Fibroblast of skin of left quadriceps (primary cell): ENCODE measurements around the gene FRMD3.

Experiments used
- DNase-seq, 2 experiments: peaks; one replicate each; pipeline ENCODE4 v3.0.0-alpha.2; 2013; ENCODE audit warnings: low read depth in 2 of 2

The FRMD3 gene

GRCh38 chr9:83433846-83434245 lies 104.4 kb downstream of the FRMD3 start:
- no peak for DNase-seq

GRCh38 chr9:83432877-83433550 lies 105.2 kb downstream of the FRMD3 start:
- DNase-seq = no peak

- peak; percentile 35 to 59 for DNase-seq
Observed at GRCh38 chr9:83432104-83432627, 106.0 kb downstream of the FRMD3 start.

GRCh38 chr9:83431101-83432060 lies 106.8 kb downstream of the FRMD3 start:
- DNase-seq = no peak

- DNase-seq = no peak
Observed at GRCh38 chr9:83430681-83431080, 107.5 kb downstream of the FRMD3 start.

GRCh38 chr9:83429229-83429628 lies 109.0 kb downstream of the FRMD3 start:
- no peak for DNase-seq

GRCh38 chr9:83425240-83425639 lies 113.0 kb downstream of the FRMD3 start:
- DNase-seq = no peak

GRCh38 chr9:83424831-83425230 lies 113.4 kb downstream of the FRMD3 start:
- no peak for DNase-seq

- DNase-seq = no peak
Observed at GRCh38 chr9:83423815-83424707, 114.1 kb downstream of the FRMD3 start.

GRCh38 chr9:83422527-83422926 lies 115.7 kb downstream of the FRMD3 start:
- no peak for DNase-seq

GRCh38 chr9:83420486-83420885 lies 117.7 kb downstream of the FRMD3 start:
- DNase-seq = no peak

- DNase-seq = no peak
Observed at GRCh38 chr9:83419961-83420360, 118.2 kb downstream of the FRMD3 start.

GRCh38 chr9:83418283-83418682 lies 119.9 kb downstream of the FRMD3 start:
- DNase-seq = no peak

- DNase-seq = no peak
Observed at GRCh38 chr9:83413367-83413766, 124.8 kb downstream of the FRMD3 start.

GRCh38 chr9:83410701-83411100 lies 127.5 kb downstream of the FRMD3 start:
- no peak for DNase-seq

GRCh38 chr9:83406921-83407320 lies 131.3 kb downstream of the FRMD3 start:
- DNase-seq = no peak

- no peak for DNase-seq
Observed at GRCh38 chr9:83405759-83406158, 132.4 kb downstream of the FRMD3 start.

GRCh38 chr9:83403527-83404238 lies 134.5 kb downstream of the FRMD3 start:
- DNase-seq = peak; percentile 42 to 44

GRCh38 chr9:83401328-83401900 lies 136.8 kb downstream of the FRMD3 start:
- DNase-seq = no peak

GRCh38 chr9:83396813-83397212 lies 141.4 kb downstream of the FRMD3 start:
- DNase-seq = no peak

- no peak for DNase-seq
Observed at GRCh38 chr9:83396342-83396741, 141.9 kb downstream of the FRMD3 start.
